Measurements from ENCODE around the gene SLC16A14.
"Not testable (repeated sequence)": the region's sequence is repeated elsewhere in the genome, so short reads cannot be mapped to it uniquely, and the experiment has no call there.

SLC16A14 gene

GRCh38 chr2:230068651-230069055 is at the start of gene SLC16A14:
SLC16A14 (minus strand) TSS chr2:230068924; CDS start chr2:230059352, 9,572 bp downstream.
- DNase-seq, result peak; percentile 26

GRCh38 chr2:230106771-230107170 is 38.0 kb upstream of the SLC16A14 start:
- no peak for DNase-seq

DNA sequence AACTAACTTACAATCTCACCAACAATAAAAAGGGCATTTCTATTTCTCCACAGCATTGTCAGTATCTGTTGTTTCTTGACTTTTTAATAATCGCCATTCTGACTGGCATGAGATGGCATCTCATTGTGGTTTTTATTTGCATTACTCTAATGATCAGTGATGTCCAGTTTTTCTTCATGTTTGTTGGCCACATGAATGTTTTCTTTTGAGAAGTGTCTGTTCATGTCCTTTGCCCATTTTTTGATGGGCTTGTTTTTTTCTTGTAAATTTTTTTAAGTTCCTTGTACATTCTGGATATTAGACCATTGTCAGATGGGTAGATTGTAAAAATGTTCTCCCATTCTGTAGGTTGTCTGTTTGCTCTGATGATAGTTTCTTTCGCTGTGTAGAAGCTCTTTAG is 33.2 kb upstream of the SLC16A14 start:
- DNase-seq, result not testable (repeated sequence)

- no peak for DNase-seq
These were observed 29.1 kb upstream of the SLC16A14 start for GRCh38 chr2:230097841-230098240.

DNA sequence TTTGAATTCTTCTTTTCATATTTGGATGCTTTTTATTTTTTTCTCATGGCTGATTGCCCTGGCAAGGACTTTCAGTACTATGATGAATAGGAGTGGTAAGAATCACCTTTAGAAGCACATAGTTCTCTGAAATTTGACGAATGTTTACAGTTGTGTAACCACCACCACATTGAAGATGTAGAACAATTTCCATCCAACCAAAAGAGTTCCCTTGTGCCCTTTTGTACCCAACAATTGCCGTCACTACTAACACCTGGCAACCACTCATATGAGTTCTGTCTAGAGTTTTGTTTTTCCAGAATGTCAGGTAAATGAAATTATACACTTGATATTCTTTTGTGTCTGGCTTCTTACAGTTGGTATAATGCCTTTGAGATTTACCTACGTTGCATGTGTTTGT is 28.7 kb upstream of the SLC16A14 start:
- no peak for DNase-seq

GRCh38 chr2:230090967-230091366 is 22.2 kb upstream of the SLC16A14 start:
- DNase-seq, result no peak

DNA sequence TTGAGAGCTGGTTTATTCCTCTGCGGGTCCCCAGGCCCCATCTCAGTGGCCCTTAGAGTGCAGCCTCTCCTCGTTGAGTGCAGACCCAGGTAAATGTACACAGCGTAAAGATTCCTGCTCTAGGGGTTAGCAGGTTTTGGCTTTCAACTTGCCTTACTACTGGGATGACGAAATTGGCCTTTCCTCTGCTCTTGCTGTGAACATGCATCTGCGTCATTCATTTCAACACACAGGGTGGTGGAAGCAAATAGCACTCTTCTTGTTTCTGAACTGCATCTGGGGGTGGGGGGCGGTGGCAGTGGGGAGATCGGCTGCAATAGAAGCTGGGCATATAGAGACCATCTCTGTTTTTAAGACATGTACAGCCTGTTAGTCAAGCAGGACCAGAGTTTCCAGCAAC is 16.5 kb upstream of the SLC16A14 start:
- no peak for DNase-seq

DNA sequence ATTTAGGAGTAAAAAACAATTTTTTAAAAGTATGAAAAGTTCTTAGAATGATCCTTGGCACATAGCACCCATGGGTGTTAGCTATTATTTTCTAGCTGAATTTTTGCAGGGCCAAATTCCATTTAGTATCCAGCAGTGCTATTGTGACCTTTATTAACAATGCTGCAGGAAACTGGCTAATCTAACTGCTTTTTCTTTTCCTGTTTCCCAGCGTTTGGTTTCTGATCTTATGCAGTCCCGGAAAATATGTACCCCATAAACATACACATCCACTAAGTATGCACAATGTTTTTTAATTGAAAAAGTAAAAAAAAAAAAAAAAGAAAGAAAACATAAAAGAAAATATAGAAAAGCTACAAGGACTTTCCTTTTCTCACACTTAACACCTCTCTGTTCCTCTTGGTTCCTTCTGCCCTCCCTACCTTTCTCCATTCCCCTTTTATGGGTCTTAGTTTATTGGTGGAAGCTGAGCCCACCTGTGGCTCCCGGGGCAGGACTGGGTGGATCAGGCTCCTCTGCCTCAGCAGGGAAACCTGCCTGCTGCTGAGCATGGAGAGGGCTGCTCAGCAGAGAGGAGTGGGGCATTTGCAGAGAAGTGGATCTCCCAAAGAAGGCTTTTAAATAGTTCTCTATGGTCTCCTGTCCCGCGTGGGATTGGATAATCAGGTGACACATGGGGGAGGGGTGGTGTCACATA is 9.3 kb upstream of the SLC16A14 start:
- no peak for DNase-seq

- no peak for DNase-seq
These were observed 8.1 kb upstream of the SLC16A14 start for GRCh38 chr2:230076819-230077218.

- DNase-seq, result no peak
These were observed 7.4 kb upstream of the SLC16A14 start for GRCh38 chr2:230075988-230076631.

DNA sequence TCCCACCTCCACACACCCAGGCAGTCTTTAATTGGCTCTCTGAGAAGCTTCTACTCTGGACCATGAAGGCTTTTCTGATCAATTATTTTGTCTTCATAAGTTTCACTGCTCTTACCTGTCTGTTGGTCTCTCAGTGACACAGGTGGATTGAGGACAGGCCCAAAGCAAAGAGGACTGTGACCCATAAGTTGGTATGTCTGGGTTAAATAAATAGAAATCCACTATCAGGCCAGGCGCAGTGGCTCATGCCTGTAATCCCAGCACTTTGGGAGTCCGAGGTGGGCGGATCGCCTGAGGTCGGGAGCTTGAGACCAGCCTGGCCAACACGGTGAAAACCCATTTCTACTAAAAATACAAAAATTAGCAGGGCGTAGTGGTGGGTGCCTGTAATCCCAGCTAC is 2.7 kb upstream of the SLC16A14 start:
- DNase-seq, result no peak

GRCh38 chr2:230069402-230069801 is 678 bp upstream of the SLC16A14 start:
- no peak for DNase-seq

DNA sequence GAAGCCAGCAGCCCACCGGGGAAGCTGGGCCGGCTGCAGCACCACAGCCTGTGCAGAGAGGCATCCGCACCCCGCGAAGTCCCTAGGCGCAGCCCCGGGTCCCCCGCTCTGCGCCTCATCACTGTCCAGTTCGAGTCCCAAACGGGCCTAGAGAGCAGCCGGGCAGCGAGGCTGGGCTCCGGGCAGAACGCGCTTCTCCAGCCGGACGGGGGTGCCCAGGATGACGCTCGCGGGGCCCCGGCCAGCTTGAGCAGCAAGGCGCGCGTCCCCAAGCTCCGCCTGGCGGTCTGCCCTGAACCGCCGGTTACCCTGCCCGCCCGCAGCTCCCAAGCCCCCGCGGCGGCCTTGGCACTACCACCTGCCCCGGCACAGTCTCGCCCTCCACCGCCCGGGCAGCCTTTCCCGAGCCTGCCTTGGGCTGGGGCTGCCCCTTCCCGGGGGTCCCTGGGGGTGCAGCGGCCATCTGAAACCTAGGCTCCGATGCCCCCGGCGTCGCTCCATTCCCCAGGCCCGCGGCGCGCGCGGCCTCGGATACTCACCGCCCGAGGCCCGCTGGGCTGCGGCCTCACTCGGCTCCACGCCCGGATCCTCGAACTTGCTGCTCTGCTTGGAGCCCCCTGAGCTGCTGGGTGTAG is 591 bp downstream of the SLC16A14 start:
- peak; percentile 54 for DNase-seq

DNA sequence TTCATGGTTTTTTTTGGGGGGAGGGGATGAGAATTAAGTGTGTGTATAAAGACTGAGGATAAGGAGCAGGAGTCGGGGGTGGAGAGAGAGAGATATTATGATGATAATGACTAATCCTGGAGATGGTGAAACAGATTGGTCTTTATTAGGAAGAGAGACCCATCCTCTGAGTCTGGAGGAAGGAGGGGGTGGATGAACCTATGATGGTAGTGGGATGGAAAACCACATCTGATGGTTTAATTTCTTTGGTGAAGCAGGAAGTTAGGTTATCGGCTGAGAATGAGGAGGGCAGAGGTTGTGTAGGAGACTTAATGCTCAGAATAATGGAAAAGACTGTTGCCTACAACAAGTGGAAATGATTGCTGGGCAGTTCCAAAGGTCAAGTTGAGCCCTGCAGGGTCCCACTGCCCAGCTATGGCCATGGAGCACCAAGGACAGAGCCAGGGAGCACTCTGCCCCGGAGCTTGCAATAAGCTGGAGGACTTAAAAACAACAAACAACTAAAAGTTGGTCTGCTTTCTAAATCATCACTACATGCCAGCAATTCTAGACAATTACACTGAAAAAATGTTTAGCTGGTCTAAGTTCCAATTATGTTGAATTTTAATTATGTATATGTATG is 7.9 kb downstream of the SLC16A14 start:
- no peak for DNase-seq

DNA sequence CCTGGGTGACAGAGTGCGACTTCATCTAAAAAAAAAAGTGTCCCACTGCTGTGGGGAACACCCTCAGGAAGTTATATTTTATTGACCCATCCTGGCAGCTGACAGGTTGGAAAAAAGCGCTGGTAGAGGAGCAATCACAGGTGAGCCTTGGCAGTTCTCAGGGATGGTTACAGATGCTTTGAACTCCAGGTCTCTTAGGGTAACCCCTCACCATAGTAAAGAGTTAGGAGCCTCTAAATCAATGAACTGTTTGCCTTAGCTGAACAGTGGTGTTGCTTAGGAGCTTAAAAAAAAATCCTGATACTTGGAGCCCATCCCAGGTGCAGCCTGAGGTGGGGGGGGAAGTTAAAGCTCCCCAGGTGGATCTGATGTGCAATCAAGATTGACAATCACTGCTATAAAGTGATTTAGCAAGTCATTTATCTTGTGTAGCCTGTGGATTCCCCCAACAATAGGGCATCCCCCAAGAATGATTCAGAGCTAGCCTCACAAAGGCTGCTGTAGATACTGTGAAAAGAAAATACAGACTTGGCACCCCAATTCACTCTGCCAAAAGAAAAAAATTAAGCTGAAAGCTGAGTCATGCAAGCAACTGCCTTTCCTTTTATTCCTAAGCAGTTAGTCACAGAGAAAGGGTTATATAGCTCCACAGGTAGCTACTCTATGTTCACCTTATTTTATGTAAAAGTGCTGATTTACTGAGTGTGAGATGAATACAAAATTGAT is 14.8 kb downstream of the SLC16A14 start:
- peak; percentile 11 for DNase-seq

- no peak for DNase-seq
These were observed 16.4 kb downstream of the SLC16A14 start for GRCh38 chr2:230052299-230052698.

GRCh38 chr2:230050136-230050535 is 18.6 kb downstream of the SLC16A14 start:
- no peak for DNase-seq

DNA sequence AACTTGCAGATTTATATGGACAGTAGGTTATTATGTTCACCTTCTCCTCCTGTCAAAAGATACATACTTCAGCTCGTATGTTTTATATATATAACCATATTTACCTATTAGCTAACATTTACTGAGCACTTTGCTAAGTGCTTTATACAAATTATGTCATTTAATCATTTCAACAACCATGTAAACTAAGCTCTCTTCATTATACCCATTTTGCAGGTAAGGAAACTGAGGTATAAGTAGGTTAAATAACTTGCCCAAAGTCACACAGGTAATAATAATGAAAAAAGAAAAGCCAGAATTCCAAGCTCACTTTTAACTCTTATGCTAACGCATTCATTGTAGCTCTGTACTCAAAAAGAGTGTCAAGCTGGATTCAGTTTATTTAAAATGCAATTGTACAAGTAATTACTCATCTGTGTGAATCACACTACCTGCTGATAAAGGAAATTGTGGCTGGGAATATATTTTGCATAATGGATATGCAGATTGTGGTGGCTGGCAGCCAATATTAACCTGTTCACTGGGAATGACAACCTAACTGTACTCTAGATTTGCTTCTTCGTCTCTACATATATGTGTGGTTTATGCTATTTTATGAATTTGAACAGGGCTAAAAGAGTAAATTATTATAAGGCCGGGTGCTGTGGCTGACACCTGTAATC is 20.6 kb downstream of the SLC16A14 start:
- no peak for DNase-seq

DNA sequence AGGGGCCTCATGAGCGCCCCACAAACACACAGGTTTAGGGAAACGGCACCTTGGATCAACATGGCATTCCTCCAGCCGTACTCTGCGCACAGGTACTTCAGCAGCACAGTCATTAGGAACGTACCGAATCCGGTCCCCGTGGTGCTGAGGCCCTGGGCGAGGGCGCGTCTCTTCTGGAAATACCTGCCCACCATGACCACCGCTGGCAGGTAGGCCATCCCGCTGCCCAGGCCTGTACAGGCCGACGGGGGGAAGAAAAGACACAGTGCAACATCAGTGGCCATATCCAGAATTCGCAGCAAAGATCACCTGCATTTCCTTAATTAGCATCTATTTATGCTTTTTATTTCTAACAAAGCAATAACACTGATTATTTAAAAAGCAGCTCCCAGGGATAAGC is 22.2 kb downstream of the SLC16A14 start:
- DNase-seq, result no peak

- no peak for DNase-seq
These were observed 25.3 kb downstream of the SLC16A14 start for GRCh38 chr2:230043461-230043860.

DNA sequence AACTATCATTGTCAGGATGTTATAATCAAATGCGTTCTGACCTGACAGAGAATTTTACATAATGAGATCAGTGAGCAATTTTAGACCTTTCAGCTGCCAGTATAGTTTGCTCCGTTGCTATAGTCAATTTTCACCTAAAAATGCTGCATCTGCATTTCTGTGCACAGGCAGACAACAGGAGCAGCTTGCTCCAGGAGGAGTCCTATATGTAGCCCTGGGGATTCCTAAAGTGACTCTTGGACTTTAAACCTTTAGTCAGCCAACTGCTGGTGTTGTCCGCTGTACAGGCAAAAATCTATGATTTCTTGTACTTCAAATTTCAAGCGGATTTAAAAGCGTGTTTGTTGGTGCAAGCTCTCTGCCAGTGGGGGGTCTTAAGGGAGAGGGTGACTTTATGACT is 25.7 kb downstream of the SLC16A14 start:
- DNase-seq, result no peak

DNA sequence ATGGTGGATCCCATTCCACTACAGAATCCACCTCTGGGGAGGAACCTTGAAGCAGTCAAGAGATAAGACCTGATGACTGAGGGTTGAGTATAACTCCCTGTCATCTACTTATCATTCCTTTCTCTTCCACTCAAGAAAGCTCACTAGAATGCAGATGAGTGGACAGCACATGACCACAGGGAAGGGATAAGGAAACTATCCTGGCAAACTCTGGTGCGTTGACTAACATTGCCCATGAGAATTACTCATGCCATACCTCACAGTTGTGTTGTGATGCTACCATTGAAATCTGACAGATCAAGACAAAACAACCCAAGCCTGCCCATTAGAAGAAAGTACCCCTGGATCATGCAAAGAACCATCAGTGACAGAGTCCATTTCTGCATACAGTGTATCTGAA is 26.5 kb downstream of the SLC16A14 start:
- no peak for DNase-seq

GRCh38 chr2:230023313-230023712 is 45.4 kb downstream of the SLC16A14 start:
- DNase-seq, result no peak

Data from activated CD4-positive, alpha-beta T cell treated with anti-CD3 and anti-CD28 coated beads for 48 hours (primary cell).